GM21529 (cell line): ENCODE results near the gene COL15A1.
"Not testable (repeated sequence)": the region's sequence is repeated elsewhere in the genome, so short reads cannot be mapped to it uniquely, and the experiment has no call there.

Experiments
- ATAC-seq: cut with Tn5 transposase; IDR thresholded peaks from one replicate; pipeline ENCODE4 v1.9.1; 2021; ENCODE audit not compliant: unreplicated experiment

The COL15A1 gene

GRCh38 chr9:99010393-99010792, 66.7 kb downstream of the COL15A1 start:
- not testable (repeated sequence) for ATAC-seq

DNA sequence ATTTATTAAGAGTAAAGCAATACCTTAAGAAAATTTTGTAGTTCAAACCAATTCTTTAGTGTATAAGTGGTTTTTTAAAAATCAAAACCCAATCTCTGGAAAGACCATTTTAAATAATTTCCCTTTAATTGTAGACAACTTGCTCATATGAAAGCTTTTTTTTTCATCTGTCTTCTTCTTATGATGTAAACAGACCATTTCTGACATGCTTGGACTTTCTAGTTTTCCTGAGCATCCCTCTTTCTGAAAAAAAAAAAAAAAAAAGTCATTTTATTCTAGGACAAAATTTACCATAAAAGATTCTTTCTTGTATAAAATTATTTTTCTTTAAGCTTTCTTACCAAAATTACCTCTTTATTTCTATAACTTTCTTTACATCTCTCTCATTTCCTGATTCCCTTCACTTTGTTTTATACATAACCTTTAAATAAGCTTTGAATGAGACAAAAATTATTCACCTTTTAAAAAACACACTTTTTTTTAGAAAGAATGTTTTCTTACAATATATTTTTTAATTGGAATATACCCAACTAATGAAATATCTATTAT, 67.5 kb downstream of the COL15A1 start:
- ATAC-seq: no peak

GRCh38 chr9:99012957-99013512, 69.3 kb downstream of the COL15A1 start:
- ATAC-seq: no peak

DNA sequence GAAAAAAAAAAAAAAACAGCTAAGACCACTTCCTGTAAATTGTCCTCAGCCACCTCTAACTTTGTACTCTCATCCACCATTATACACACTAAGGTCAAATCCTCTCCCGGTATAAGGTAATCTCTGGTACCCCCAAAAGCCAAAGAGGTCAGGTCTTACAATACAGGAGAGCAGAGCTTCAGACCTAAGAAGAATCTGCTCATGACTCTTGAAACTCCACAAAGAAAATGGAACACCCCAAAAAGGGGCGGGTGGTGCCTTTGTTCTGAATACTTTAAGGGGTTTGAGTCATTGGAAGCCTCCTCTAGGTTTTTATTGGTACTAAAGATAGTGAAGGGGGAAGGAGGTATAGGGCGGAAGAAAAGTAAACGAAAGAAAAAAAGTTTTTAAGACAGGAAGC, 69.8 kb downstream of the COL15A1 start:
- ATAC-seq: no peak

DNA sequence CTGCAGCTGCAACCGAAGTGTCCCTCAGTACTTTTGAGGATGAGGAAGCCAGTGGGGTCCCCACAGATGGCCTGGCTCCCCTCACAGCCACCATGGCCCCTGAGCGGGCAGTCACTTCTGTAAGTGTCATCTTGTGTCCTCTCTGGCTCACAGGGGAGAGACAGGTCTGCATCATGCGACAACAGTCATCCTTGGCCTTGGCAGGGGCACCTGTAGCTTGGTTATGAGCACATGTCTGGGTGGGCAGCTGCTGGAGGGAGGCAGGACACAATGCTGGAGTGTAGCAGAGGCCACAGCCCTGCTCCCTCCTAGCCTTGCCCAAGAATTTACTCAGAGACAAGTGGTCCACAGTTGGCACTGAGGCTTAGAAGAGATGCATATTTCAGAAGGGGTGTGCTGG, 71.7 kb downstream of the COL15A1 start:
- ATAC-seq: no peak

- ATAC-seq: no peak
Measured at GRCh38 chr9:99015890-99016289, 72.2 kb downstream of the COL15A1 start.

- ATAC-seq: no peak
Measured at GRCh38 chr9:99016681-99017387, 73.1 kb downstream of the COL15A1 start.

GRCh38 chr9:99018653-99019052, 74.9 kb downstream of the COL15A1 start:
- ATAC-seq: no peak

DNA sequence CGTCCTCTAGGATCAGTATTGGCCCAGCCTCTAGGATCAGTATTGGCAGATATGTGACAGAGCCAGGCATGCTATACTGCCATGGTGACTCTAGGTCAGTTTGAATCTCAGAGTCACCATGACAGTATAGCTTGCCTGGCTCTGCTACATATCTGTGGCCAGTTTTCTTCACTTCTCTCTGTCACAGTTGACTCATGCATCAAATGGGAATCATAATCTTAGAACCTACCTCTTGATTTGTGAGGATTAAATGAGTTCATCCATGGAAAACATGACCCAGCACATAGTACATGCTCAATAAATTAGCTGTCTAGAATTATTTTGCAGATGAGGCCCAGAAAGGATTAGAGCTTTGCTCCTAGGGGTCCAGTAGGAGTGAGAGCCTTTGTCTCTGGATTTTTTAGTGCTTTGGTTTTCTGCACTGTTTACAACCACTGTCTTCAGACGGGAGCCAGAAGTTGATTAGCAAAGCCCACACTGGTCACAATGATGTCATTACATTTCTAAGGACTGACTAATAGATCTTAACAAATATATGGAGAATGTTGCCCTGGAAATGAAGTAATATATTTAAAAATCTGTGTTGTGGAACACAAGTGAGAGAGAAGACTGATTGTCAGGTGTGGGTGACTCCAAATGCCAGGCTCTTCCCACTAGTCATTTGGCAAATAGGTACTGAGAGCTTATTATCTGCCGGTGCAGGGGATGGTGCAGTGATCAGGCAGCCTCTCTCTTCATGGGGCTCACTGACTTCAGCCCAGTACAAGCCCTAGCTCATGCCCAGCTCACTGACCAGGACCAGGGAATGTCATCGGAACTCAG, 76.0 kb downstream of the COL15A1 start:
- no peak for ATAC-seq

DNA sequence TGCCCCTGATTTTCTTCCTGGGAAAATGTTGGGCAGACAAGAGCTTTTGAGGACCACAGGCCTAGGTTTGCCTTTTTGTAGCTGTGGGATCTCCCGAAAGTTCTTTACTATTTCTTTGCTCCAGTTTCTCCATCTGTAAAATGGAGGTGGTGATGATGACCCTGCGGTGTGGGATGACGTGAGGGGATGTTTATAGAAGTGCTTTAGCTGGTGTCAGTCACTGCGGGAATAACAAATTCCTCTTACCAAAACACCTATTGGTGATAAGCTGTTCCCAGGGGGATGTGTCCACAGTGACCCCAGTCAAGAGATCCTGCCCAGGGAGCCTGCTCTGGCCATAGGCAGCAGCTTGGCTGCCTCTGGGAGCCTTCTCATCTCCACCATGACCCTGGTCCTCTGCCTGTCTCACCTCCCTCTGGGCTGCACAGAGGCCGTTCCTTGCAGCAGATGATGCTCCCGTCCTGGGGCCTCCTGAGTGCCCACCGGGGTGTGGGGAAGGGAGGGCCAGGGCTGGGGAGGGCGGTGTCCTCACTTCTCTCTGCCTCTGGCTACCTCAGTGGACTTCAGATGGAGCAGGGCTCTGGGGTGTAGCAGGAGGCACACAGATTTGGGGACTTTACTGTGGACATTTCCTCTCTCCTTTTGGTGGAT, 77.2 kb downstream of the COL15A1 start:
- ATAC-seq: no peak

DNA sequence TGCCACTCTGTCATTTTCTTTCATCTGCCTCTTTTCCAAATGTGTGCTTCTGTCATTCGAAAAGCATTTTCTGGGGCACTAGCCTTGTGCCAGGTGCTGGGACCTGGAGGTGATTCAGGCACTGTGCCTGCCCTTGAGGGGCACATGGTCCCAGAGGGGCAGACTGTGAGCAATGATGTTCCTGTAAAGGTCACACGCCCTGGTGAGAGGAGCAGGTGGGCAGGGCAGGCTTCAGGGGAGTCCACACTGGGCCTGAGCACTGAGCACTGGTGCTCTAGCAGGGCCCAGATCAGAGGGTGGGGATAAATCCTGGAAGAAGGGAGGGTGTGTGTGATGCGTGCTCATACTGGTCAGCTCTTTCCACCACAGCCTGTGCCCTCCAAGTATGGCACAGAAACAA, 77.8 kb downstream of the COL15A1 start:
- ATAC-seq: no peak

DNA sequence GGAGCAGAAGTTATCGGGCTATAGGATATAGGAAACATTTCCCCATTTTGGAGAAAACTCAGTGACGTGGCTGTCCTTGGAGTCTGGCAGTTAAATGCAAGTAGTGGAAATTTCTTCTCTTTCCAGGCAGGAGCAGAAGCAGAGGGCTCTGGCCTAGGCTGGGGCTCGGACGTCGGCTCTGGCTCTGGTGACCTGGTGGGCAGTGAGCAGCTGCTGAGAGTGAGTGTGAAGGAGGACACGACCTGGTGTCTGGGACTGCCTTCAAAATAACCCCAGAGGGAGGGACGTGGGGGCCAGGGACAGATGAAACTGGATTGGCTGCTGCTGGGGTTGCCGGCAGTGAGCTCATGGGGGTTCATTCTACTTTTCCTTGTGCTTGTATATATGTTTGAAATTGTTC, 79.5 kb downstream of the COL15A1 start:
- no peak for ATAC-seq

DNA sequence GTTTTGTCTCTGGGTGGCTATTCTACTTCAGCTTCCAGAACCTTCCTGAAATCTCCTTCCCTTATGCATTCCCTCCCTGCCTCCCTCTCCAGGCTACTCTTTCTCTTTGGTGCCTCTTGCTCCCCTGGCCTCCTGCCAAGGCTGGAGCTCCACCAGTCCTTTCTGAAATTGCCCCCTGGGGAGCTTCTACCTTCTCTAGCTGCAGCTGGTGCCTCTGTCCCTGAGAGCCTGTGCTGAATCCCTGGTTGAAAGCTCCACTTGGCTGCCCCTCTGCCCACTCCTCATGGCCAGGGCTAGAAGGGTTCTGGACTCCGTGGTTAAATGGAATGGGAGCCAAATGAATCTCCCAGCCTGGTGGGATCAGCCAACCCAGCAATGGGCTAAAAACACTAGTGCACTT, 80.1 kb downstream of the COL15A1 start:
- ATAC-seq: no peak

DNA sequence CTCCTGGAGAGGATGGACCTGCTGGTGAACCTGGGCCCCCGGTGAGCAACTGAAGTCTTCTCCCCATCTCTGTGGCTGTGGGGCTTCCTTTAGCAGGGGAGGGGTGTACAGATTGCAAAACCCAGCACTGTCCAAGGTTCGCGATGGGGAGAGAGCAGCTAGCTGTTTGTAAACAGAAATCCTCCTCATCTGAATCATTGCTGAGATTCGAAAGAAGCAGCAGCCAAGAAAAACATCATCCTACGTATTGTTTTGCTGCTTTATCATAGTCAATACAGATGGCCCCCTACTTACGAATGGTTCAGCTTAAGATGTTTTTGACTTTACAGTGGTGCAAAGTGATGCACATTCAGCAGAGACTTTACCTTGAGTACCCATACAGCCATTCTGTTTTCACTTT, 81.3 kb downstream of the COL15A1 start:
- no peak for ATAC-seq

- ATAC-seq: no peak
Measured at GRCh38 chr9:99025616-99026270, 82.0 kb downstream of the COL15A1 start.

DNA sequence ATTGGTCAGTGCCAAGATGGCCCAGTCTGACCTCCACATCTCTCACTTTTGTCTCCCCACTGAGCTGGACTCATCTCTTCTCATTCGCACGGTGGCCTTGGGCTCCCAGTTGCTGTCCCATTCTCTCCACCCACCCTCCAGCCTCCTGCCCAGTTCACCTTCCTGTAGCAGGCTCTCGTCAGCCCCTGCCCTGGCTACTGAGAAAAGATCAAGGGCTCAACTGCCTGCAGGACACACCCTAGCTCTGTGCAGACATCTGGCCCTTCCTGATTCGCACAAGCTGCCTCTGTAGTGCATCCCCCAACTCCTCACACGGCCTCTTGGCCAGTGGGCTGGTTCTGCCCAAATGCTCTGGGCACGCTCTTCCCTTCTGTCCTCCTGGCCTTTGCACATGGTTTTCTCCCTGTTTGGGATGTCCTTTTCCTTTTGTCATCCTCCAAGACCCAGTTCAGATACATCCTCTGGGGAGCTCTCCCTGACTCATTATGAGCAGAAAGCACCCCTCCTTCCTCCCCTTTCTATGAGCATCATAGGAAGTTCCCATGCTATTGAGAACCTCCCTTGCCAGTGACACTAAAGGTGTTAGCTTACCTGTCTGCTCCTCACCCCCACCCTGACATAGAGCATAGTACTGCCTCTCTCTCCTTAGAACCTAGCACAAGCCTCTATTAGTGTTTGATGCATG, 82.7 kb downstream of the COL15A1 start:
- no peak for ATAC-seq

GRCh38 chr9:99026956-99027298, 83.2 kb downstream of the COL15A1 start:
- no peak for ATAC-seq

DNA sequence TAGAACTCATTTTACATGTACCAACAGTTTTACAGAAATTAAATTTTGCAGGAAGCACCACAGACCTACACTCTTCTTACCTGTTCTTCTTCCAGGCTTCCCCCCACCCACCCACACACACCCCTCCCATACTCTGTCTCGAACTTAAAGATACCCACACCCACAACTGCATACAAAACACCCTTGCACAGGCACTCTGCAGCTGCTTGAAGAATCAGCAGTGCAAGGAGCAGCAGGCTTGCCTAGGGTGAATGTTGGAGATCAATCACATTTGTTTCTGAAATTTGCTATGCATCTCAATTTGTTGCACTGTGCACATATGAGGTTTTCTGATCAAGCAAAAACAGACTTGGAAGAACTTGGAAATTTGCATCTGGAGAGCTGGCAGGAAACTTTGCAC, 83.7 kb downstream of the COL15A1 start:
- ATAC-seq: no peak

GRCh38 chr9:99029083-99029645, 85.5 kb downstream of the COL15A1 start:
- ATAC-seq: no peak

DNA sequence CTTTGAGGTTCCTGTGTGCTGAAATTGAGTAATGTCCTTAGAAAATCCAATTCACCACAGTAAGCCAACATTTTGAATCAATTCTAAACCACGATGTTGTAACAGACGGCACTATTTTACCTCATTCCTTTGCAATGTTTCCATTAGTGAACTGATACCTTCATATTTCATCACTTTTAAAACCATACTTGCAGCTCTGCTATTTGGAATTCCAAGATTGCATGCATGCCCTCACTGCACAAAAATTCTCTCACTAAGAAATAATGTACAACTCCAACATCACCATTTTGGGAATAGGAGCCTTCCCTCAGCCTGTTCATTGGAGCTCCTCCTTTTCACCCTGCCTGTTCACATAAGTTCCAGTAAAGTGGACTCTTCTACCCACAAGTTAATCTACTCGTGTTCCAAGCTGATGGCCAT, 86.4 kb downstream of the COL15A1 start:
- no peak for ATAC-seq
